ENCODE results near the gene PCSK6. TPM values are rescaled to one million over a fixed set of nuclear protein-coding genes. Genes with fewer than 3 reads are reported as not detected.

The PCSK6 gene
- total RNA-seq: 1 to 10 TPM in 1 of 2 donors, under 1 TPM in 1; 0.61 to 2.1 TPM

DNA sequence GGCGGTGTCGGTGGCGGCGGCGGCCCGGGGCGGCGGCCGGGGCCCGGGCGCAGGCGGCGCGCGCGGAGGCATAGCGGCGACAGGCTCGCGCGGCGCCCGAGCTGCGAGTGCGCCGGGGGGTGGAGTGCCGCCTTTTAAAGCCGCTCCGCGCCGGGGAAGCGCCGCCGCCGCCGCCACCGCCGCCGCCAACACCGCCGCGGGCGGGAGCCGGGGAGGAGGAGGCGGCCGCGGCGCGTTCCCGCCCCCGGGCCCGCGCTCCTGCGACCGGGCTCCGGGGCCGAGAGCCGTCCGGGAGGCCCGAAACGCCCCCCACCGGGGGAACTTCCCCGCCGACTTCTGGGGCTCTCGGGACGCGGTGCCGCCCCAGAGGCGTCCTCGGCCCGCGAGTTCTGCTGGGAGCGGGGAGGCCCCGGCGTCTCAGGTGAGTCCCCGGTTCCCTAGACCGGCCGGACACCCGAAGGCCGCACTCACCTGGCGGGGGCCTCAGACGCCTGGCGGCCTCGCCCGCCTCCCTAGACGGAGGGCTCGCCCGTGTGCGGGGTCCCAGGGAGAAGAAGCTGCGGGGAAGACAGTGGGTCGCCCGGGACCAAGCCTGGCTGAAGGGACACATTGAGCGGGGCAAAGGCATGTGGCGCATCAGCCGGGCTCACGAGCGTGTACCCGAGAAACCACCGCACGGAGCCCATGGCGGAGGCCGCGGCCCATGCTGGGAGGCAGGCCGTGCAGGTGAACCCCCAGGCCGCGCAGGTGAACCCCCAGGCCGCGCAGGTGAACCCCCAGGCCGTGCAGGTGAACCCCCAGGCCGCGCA, at the start of gene PCSK6:
Gene PCSK6, minus strand, starts transcription at position 109 of the 809 bp plus-strand sequence. Its CDS starts 37 bp downstream, at position 72.
- no peak within 1 kb of the TSS for H3K27ac Mint-ChIP-seq
- ATAC-seq (peak in 1 of 2 donors; percentile 48), DNase-seq (ENCODE audit: low spot score in 2 of 2) (no peak)
- no peaks in the 10 kb centered on the region for H3K9me3 Mint-ChIP-seq
- peaks cover 0 to 8% of the 10 kb centered on the region in 2 donors for H3K36me3 Mint-ChIP-seq

DNA sequence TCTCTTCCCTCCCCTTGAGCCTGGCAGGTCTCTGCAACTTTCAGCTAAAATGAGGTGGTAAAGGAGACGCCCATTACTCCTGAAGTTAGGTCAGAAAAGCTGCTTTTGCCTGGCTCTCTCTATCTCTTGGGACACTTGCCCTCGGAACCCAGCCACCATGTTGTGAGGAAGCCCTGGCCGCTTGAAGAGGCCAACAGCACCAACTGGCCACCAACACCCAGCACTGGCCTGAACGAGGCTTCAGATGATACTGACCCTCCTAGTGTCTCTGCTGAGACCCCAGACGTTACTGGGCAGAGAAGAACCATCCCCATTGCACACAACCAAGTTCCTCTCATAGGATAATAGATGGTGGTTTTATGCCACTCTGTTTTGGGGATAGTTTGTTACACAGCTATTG, 49.5 kb upstream of the PCSK6 start:
- no peaks in the 10 kb centered on the region for H3K9me3 Mint-ChIP-seq
- no peak for ATAC-seq
- no peak overlapping the region for H3K27ac Mint-ChIP-seq
- DNase-seq (ENCODE audit: low spot score in 2 of 2): peak in 1 of 2 donors; percentile 40
- no peaks in the 10 kb centered on the region for H3K36me3 Mint-ChIP-seq

DNA sequence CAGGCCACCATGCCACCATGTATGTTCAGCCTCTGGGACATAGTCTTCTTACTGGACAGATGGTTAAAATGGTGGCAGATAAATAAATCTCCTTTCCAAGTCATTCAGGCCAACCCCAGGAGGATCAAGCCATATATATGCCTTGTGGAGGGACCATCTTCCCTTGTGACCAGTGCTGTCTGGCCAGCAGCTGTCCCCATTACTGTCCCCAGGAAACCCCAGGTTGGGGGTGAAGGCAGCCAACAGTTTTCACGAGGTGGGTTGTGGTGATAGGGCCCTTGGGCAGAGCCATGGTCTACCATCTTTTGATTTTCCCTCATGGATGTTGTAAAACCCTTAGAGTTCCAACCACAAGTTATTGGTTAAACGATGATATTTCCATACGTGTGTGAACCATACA, 48.7 kb upstream of the PCSK6 start:
- no peaks in the 10 kb centered on the region for H3K36me3 Mint-ChIP-seq
- no peaks in the 10 kb centered on the region for H3K9me3 Mint-ChIP-seq
- ATAC-seq: no peak
- peak in 1 of 2 donors; percentile 18 for DNase-seq (ENCODE audit: low spot score in 2 of 2)
- no peak overlapping the region for H3K27ac Mint-ChIP-seq

DNA sequence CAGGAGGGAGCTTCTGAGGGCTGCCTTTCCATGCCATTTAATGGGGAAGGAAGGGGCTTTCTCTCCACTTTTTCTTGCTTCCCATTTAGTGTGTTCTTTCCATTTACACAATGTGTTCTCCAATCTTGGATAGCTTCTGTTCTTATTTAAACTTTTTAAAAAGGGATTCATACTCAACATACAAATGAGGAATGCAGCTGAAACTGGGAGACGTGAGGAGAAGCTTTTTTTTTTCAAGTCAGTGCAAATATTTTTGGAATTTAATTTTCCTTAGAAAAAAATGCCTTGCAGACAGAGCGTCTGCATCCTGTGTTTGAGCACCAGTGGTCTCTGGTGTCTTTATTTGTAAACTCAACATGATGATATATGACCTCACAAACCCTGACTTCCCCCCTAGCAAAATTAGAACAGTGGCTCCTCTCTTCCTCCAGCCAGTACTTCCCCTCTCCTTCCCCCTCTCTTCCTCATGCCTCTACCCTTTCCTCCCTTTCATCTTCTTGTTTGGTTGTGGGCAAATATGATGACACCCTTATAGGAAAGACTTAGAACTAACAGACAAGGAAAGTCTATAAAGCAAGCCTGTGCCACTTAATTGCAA, 48.1 kb upstream of the PCSK6 start:
- H3K9me3 Mint-ChIP-seq: no peaks in the 10 kb centered on the region
- H3K36me3 Mint-ChIP-seq: no peaks in the 10 kb centered on the region
- no peak for DNase-seq (ENCODE audit: low spot score in 2 of 2)
- H3K27ac Mint-ChIP-seq: no peak overlapping the region
- no peak for ATAC-seq

DNA sequence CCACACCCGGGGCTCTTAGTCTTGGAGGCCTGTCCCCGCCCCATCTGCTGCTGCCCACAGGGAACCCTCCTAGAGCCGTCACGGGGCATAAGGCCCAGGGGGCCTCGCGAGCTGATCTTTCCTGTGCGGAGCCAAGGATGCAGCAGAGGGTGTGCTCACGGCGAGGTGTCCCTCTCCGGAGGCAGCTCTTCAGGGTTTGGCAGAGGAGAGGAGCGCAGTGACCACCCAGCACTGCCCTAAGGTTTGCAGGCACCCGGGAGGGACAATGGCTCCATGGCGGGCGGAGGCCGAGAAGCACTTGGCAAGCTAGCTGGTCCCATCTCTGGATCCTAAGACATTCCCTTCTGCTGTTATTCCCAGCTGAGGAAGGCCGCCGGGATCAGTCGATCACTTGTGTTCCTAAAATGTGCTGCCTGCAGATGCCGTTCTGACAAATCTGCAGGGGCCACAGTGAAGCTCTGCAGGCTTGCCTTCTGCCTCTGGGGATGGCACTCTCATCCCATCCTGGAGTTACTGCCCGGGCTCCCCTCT, 47.4 kb upstream of the PCSK6 start:
- H3K36me3 Mint-ChIP-seq: no peaks in the 10 kb centered on the region
- DNase-seq (ENCODE audit: low spot score in 2 of 2) (peak in 1 of 2 donors; percentile 38), ATAC-seq (no peak)
- H3K27ac Mint-ChIP-seq: no peak overlapping the region
- no peaks in the 10 kb centered on the region for H3K9me3 Mint-ChIP-seq

DNA sequence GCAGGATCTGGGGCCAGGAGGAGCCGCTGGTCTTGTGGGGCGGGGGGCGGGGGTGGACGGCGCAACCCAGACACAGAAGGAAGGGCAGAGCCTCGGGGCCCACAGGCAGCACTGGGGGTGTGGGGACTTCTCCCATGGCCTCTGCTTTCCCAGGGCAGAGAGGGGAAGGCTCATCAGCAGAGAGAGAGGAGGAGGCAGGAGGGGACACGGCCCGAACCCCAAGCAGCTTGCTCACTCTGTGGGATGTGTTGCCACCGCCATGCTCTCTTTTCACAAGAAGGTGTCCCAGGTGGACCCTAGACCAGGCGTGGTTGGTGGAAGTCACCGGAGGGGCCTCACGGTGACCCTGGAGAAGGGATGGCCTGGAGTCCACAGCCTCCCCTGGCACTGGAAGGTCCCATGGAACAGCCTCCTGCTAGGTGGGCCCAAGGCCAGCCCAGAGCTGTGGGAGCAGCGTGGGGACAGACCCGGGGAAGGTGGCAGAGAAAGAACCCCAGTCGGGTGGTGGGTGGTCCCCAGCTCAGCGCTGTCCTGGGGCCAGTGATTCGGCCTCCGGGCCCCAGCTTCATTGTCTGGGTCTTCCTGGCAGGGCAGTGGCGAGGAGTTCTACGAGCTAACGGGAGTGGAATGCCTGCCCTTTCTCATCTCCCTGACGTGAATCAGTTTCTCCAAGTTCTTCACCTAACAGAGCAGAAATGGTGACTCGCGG, 46.8 kb upstream of the PCSK6 start:
- no peak overlapping the region for H3K27ac Mint-ChIP-seq
- ATAC-seq (no peak), DNase-seq (ENCODE audit: low spot score in 2 of 2) (peak in 1 of 2 donors; percentile 23)
- no peaks in the 10 kb centered on the region for H3K36me3 Mint-ChIP-seq
- H3K9me3 Mint-ChIP-seq: no peaks in the 10 kb centered on the region

DNA sequence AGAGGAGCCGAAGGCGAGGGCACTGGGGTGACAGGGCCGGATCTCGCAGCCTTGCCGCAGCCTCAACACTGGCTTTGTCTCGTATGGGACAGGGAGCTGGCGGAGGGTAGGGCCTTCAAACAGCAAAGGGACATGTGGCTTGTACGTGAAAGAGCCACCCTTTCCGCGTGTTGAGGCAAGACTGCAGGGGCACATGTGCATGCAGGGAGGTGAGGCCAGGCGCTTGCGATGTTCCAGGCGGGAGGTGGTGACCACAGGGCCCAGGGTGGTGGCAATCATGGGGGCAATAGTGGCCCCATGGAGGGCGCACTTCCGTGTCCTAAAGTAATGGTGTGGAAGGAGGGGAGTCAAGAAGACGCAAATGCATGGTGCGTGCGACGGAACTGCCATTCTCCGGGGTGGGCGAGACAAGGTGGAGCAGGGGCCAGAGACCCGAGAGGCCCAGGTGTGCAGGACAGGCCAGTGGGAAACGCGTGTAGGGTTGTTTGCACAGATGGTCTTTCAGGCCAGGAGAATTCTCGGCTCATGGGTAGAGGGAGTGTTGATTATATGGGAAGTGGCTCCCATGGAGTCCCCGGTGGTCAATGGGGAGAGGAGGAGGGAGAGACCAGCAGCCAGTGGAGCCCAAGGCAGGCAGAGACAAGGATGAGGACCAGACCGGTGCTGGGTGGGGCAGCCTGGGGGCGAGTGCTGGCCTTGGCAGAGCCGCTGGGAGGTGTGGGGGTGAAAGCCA, 45.8 kb upstream of the PCSK6 start:
- Mint-ChIP-seq H3K27ac (peak overlapping the region in 1 of 2 donors; percentile 11), H3K36me3 (no peaks in the 10 kb centered on the region), H3K9me3 (no peaks in the 10 kb centered on the region)
- DNase-seq (ENCODE audit: low spot score in 2 of 2) (peak in 1 of 2 donors; percentile 48), ATAC-seq (no peak)

DNA sequence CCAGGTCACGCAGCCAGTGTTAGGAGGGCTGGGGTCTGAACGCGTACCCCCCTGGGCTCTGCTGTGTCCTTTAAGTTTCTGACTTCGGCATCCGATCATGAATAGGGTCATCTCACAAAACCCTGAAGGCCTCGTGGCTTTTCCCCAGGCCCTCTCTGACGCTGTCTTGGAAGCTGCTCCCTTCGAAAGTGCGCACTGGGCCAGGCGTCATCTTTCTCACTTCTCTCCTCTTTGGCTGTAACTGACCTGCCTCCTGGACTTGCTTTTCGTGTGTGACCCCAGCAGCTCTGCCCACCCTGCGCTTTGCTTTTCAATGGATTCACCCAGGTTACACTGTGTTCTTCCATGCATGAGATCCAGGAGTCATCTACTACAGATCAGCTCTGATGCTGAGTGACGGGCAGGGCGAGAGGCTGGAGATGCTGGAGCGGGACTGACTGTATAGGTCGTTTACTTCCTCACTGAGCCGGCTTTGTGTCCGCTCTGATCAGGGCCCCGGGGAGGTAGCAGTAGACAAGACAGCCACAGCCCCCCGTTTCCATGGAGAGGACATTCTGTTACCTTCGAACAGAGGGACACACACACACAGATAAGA, 45.0 kb upstream of the PCSK6 start:
- no peak overlapping the region for H3K27ac Mint-ChIP-seq
- no peaks in the 10 kb centered on the region for H3K9me3 Mint-ChIP-seq
- DNase-seq (ENCODE audit: low spot score in 2 of 2) (peak in 1 of 2 donors; percentile 35), ATAC-seq (no peak)
- no peaks in the 10 kb centered on the region for H3K36me3 Mint-ChIP-seq

DNA sequence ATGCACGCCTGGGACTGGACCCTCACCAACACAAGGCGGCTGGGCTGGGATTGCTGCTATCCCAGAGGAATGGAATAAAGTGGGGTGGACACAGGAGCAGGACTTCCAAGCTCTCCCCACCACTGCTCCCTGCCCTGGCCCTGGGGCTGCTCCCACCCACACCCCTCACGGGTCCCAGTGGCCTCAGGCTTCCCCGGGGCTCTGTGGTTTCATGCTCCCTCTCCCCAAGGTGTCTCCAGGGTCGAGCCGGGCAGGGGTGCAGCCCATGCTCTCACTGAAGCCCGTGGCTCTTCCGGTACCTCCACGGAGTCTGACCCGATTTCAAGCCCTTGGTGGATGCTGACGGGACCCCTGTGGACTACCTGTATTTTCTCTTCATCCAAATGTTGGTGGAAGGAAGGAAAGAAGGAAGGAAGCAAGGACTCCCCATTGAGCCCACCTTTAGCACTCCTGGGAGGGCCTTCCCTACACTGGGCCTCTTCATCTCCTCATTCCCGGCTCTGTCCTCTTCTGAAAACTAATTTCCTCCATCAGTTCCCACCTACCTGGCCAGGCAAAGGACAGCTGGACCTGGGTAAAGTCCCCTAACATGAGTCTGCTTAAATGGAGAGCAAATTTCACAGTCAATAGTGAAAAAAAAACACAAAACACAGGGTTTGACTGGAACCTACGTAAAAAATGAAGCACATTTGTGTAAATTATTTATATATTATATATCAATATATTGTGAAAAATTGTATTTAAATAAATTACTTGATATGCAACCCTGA, 44.0 kb upstream of the PCSK6 start:
- Mint-ChIP-seq H3K9me3 (no peaks in the 10 kb centered on the region), H3K36me3 (no peaks in the 10 kb centered on the region), H3K27ac (no peak overlapping the region)
- ATAC-seq (no peak), DNase-seq (ENCODE audit: low spot score in 2 of 2) (peak in 1 of 2 donors; percentile 34)

DNA sequence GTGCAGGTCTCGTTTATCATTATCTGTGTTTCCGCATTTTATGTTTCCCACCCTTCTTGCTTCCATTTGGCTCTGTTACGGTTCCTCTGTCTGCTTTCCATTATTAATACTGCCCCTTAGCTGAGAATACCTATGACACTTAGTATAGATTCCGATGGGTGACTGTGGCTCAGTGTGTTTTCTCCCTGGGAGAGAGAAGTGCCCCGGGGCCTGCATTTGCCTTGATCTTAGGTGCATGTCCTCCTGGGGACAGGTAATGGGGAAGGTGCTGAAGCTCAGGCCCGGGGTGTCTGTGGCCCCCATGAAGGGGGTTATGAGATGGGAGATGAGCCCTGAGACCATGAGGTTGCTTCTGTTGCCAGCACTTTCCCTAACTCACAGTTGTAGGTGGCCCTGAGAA, 43.4 kb upstream of the PCSK6 start:
- no peak for ATAC-seq
- no peak for DNase-seq (ENCODE audit: low spot score in 2 of 2)
- Mint-ChIP-seq H3K9me3 (no peaks in the 10 kb centered on the region), H3K36me3 (no peaks in the 10 kb centered on the region), H3K27ac (no peak overlapping the region)

DNA sequence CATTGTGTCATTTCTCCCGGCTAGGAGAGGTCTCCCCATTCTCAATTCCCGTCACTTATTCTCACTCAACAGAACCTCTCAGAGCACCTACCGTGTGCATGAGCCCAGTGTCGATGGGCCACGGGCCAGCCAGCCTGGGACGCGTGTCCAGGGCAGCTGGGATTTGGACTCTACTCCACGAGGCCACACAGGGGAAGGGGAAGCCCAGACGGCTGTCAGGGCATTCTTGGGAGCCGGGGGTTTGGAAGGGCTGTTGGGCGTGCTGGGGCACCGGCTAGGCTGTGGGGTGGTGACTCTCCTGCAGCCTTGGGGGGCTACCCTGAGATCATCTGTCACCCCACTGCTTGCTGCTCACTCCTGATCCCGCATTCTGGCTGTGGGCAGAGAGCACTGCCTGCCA, 41.7 kb upstream of the PCSK6 start:
- DNase-seq (ENCODE audit: low spot score in 2 of 2) (no peak), ATAC-seq (no peak)
- Mint-ChIP-seq H3K36me3 (no peaks in the 10 kb centered on the region), H3K9me3 (no peaks in the 10 kb centered on the region), H3K27ac (no peak overlapping the region)

DNA sequence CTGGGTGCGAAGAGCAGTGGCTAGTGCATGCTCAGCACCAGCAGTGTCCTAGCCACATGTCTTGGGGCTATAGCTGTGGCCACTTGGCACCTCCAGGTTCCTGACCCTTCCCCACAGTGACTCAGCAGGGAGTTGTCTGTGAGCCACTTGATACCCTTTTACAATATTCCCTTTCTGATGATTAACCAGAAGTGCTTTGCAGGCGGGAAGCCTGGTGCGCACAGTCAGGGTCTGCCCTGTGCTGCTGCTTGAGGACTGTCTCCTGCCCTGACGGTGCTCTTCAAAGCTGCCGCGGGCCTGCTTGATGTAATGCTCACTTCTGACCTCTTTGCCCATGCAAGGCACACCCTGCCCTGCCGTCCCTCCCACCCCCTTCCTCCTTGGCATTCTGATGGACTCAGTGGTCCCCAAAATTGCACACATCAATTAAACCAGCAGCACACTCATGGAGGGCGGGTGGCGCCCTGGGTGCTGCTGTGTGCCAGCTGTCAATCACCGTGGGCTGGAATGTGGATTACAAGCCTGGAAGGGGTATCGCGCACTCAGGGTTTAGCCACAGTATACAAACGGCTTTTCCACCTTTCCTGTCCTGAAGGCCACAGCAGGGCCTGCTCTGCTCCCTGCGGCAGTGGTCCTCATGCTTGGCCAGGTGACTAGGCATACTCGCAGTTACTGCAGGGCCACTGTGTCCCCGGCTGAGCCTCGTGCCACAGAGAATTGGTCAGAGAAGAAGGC, 40.9 kb upstream of the PCSK6 start:
- H3K27ac Mint-ChIP-seq: no peak overlapping the region
- no peaks in the 10 kb centered on the region for H3K9me3 Mint-ChIP-seq
- H3K36me3 Mint-ChIP-seq: no peaks in the 10 kb centered on the region
- no peak for DNase-seq (ENCODE audit: low spot score in 2 of 2)
- ATAC-seq: no peak

DNA sequence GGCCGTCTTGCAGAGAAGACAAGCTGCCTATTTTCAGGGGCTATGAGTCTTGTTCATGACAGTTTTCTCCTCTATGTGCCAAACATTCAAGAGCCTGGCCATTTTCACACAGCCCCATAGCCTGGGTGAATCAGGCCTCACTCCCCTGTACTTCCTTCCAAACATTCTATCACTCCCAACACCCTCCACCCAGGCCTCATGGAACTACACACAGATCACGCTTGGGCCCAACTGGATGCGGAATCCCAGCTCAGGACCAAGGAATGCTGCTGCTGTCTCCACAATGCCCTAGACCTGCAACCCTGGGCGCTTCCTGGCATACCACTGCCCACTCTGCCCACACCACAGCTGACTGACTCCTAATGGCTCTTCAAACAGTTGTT, 39.4 kb upstream of the PCSK6 start:
- Mint-ChIP-seq H3K9me3 (no peaks in the 10 kb centered on the region), H3K27ac (no peak overlapping the region), H3K36me3 (no peaks in the 10 kb centered on the region)
- DNase-seq (ENCODE audit: low spot score in 2 of 2) (no peak), ATAC-seq (no peak)

DNA sequence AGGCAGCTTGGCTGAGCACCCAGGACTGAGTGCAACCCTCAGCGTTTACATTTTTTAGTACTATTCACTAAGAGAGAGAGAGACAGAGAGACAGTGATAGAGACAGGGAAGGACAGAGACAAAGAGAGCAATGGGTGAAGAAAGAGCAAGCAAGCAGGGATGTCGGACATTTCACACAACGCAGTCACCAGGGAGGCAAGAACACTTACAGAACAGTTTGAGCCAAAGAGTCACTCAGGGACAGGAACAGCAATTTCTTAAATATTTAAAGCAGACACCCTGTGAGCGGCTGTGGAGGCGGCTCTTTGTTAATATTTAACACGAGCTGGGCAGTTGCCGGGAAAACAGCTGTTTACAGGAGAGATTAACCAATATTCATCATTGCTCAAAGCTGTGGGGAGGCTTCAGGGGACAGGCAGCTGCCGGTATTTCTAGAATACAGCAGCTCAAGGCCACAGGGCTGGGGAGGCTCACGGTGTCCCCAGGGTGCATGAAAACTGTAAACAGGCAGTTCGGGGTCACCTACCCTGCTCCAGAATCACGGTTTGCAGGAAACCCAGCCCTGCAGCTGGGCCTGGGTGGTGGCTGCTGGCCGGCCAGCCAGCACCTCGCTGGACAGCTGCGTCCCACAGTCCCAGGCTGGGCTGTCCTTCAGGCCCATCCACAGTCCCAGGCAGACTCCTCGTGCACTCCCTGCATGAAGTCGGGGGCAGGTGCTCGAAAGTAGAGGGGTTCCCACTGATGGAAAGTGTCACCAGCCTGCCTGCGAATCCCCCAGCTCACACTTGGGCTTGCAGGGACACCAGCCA, 38.8 kb upstream of the PCSK6 start:
- DNase-seq (ENCODE audit: low spot score in 2 of 2): peak in 1 of 2 donors; percentile 31
- peak overlapping the region in 1 of 2 donors; percentile 7 for H3K27ac Mint-ChIP-seq

More for the DNA sequence above, 38.8 kb upstream of the PCSK6 start:
- Mint-ChIP-seq H3K36me3 (no peaks in the 10 kb centered on the region), H3K9me3 (no peaks in the 10 kb centered on the region)
- no peak for ATAC-seq
